GM06990 (cell line): ENCODE results near the gene KIAA0408.
"Not testable (repeated sequence)": the region's sequence is repeated elsewhere in the genome, so short reads cannot be mapped to it uniquely, and the experiment has no call there.

ENCODE experiments used
- DNase-seq: peaks from one replicate; pipeline ENCODE4 v3.0.0-alpha.2; 2011; ENCODE audit not compliant: insufficient read length; ENCODE audit errors: extremely low read depth
- H3K27me3 ChIP-seq: replicated peaks from 2 replicates; pipeline ENCODE4 v1.6.0; 2011; ENCODE audit warnings: low read length; ENCODE audit not compliant: control insufficient read depth, insufficient read depth
- H3K36me3 ChIP-seq: 2 replicates; pipeline ENCODE4 v1.5.1; 2011; ENCODE audit warnings: low read length; ENCODE audit not compliant: control insufficient read depth, insufficient read depth
- H3K4me3 ChIP-seq: replicated peaks from 2 replicates; pipeline ENCODE4 v1.5.1; 2011; ENCODE audit warnings: low read depth, mild to moderate bottlenecking, control low read depth, low read length
- TF ChIP-seq, protein P1 (sequence below): IDR thresholded peaks from 2 replicates; pipeline ENCODE4 v1.5.1; 2011; ENCODE audit warnings: low read length, control low read depth, mild to moderate bottlenecking, inconsistent platforms; ENCODE audit not compliant: insufficient read depth, poor library complexity, severe bottlenecking

Gene KIAA0408

DNA sequence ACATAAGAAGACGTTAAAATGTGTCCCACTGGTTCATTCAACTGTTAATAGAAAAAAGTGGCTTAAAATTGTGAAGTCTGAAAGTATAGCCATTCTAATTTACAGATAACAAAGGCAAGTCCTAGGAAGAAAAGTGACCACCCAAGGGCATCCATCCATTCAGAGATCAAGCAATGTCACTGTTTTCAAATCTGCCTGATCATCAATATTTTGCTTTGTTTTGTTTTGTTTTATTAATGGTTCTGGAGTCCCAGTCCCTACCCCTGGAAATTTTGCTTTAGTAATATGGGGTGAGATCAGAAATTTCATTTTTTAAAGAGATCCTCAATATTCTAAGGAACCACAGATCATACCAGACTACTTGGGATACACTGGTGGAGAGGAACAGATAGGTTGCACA lies 17.3 kb downstream of the KIAA0408 start:
- no peak overlapping the region for H3K4me3 ChIP-seq
- no peak for DNase-seq
- no peaks in the 10 kb centered on the region for H3K36me3 ChIP-seq
- no peaks in the 10 kb centered on the region for H3K27me3 ChIP-seq
- TF ChIP-seq, protein P1, sequence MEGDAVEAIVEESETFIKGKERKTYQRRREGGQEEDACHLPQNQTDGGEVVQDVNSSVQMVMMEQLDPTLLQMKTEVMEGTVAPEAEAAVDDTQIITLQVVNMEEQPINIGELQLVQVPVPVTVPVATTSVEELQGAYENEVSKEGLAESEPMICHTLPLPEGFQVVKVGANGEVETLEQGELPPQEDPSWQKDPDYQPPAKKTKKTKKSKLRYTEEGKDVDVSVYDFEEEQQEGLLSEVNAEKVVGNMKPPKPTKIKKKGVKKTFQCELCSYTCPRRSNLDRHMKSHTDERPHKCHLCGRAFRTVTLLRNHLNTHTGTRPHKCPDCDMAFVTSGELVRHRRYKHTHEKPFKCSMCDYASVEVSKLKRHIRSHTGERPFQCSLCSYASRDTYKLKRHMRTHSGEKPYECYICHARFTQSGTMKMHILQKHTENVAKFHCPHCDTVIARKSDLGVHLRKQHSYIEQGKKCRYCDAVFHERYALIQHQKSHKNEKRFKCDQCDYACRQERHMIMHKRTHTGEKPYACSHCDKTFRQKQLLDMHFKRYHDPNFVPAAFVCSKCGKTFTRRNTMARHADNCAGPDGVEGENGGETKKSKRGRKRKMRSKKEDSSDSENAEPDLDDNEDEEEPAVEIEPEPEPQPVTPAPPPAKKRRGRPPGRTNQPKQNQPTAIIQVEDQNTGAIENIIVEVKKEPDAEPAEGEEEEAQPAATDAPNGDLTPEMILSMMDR = no peak

DNA sequence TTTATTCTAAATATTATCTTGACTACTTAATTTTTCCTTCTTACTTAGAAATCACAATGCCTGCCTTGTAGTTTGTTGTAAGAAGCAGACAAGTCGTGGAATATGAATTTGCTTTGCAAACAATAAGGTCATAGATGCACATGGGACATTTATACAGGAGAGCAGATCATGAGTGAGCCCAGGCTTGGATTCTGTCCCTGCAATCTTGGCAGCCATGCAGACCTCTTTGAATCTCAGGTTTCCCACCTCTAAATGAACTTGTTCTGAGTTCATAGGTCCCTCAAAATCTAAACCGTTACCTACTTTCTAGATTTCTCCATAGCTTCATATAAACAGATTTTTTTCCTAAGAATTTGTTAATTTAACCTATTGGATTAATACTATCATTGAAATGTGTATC lies 19.5 kb downstream of the KIAA0408 start:
- DNase-seq = no peak
- TF ChIP-seq, protein P1 = no peak
- Histone ChIP-seq H3K27me3 (no peaks in the 10 kb centered on the region), H3K36me3 (no peaks in the 10 kb centered on the region), H3K4me3 (no peak overlapping the region)

DNA sequence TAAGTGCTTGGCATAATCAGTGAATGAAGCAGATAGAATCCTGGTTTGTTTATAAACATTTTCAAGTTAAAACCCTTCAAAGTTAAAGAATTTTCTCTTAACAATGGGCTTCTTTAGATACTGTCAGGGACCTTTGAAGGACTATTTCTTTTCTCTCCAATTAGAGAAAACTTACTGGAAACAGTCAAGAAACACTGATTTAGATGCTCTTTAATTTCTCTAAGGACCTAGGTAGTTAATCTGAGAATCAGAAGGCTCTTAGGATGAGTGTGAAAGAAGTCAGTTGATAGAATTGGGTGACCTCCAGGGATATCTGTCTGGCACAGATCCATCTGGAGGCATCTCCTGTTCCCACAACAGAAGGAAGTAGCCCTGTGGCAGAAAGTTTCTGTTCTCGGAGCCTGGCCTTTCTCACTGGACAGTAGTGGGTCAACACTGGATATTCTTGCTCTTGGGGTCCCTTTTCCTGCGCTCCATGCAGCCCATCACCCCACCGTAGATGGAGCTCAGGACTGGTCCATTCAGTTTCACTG lies 22.5 kb downstream of the KIAA0408 start:
- no peak for DNase-seq
- no peaks in the 10 kb centered on the region for H3K27me3 ChIP-seq
- TF ChIP-seq, protein P1 = no peak
- H3K4me3 ChIP-seq = no peak overlapping the region
- H3K36me3 ChIP-seq = no peaks in the 10 kb centered on the region

- Histone ChIP-seq H3K27me3 (no peaks in the 10 kb centered on the region), H3K4me3 (no peak overlapping the region), H3K36me3 (no peaks in the 10 kb centered on the region)
- TF ChIP-seq, protein P1 = no peak
- no peak for DNase-seq
Measured at GRCh38 chr6:127435626-127436220, 23.5 kb downstream of the KIAA0408 start.

- Histone ChIP-seq H3K27me3 (no peaks in the 10 kb centered on the region), H3K36me3 (no peaks in the 10 kb centered on the region), H3K4me3 (no peak overlapping the region)
- TF ChIP-seq, protein P1 = no peak
- DNase-seq = no peak
Measured at GRCh38 chr6:127434651-127435050, 24.5 kb downstream of the KIAA0408 start.

GRCh38 chr6:127428562-127428961 lies 30.6 kb downstream of the KIAA0408 start:
- not testable (repeated sequence) for H3K27me3 ChIP-seq, DNase-seq, H3K36me3 ChIP-seq, H3K4me3 ChIP-seq
